ENCODE data around the gene RBM25.

RBM25 gene

DNA sequence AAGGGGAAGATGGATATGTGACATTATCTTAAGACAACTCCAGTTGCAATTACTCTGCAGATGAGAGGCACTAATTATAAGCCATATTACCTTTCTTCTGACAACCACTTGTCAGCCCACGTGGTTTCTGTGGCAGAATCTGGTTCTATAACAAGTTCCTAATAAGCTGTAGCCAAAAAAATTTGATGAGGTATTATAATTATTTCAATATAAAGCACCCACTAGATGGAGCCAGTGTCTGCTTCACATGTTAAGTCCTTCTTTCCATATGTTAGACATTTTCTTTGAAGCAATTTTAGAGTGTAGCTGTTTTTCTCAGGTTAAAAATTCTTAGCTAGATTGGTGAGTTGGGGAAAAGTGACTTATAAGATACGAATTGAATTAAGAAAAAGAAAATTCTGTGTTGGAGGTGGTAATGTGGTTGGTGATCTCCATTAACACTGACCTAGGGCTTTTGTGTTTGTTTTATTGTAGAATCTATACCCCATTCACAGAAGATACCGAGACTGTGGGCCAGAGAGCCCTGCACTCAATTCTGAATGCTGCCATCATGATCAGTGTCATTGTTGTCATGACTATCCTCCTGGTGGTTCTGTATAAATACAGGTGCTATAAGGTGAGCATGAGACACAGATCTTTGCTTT lies 114.9 kb downstream of the RBM25 start:
- Mint-ChIP-seq H3K4me3 (no peak overlapping the region), H3K36me3 (ENCODE audit: low read depth) (peaks cover 72% of the 10 kb centered on the region), H3K4me1 (peaks cover 14% of the 10 kb centered on the region), H3K27ac (no peak overlapping the region), H3K27me3 (ENCODE audit: low read depth, poor library complexity) (no peaks in the 10 kb centered on the region), H3K9me3 (no peaks in the 10 kb centered on the region)
- no peak for DNase-seq
- TF ChIP-seq, protein P1, sequence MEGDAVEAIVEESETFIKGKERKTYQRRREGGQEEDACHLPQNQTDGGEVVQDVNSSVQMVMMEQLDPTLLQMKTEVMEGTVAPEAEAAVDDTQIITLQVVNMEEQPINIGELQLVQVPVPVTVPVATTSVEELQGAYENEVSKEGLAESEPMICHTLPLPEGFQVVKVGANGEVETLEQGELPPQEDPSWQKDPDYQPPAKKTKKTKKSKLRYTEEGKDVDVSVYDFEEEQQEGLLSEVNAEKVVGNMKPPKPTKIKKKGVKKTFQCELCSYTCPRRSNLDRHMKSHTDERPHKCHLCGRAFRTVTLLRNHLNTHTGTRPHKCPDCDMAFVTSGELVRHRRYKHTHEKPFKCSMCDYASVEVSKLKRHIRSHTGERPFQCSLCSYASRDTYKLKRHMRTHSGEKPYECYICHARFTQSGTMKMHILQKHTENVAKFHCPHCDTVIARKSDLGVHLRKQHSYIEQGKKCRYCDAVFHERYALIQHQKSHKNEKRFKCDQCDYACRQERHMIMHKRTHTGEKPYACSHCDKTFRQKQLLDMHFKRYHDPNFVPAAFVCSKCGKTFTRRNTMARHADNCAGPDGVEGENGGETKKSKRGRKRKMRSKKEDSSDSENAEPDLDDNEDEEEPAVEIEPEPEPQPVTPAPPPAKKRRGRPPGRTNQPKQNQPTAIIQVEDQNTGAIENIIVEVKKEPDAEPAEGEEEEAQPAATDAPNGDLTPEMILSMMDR (IDR thresholded peaks at IDR 0.05), result peak; percentile 36

Measured in nephron progenitor cell (in vitro differentiated cells).